ENCODE results near the gene HPS6. TPM values are rescaled to one million over a fixed set of nuclear protein-coding genes. Genes with fewer than 3 reads are reported as not detected.

The HPS6 gene
- total RNA-seq: 33.4 and 34.4 TPM in 2 replicates

GRCh38 chr10:102064868-102065560 is at the start of gene HPS6:
TSS of gene HPS6 (plus strand) at chr10:102065349. CDS start at chr10:102065475, 126 bp downstream.
- peak within 1 kb of the TSS; percentile 77 for H3K4me3 ChIP-seq (ENCODE audit: low read depth, low read length)
- H3K27me3 ChIP-seq (ENCODE audit: control insufficient read depth, insufficient read depth, low read length): no peaks in the 10 kb centered on the region
- DNase-seq (ENCODE audit: low read depth): peak; percentile 85
- no peak for TF ChIP-seq CTCF (IDR thresholded peaks at IDR 0.05; ENCODE audit: insufficient read depth, low read length, severe bottlenecking)
- H3K36me3 ChIP-seq (ENCODE audit: control insufficient read depth, insufficient read depth, low read length): peaks cover 4% of the 10 kb centered on the region
- FAIRE-seq: no peak

GRCh38 chr10:102016416-102016815 is 48.7 kb upstream of the HPS6 start:
- FAIRE-seq: no peak
- peaks cover 4% of the 10 kb centered on the region for H3K36me3 ChIP-seq (ENCODE audit: control insufficient read depth, insufficient read depth, low read length)
- TF ChIP-seq CTCF (IDR thresholded peaks at IDR 0.05; ENCODE audit: insufficient read depth, low read length, severe bottlenecking): no peak

GRCh38 chr10:102017295-102017694 is 47.9 kb upstream of the HPS6 start:
- no peak for FAIRE-seq
- no peaks in the 10 kb centered on the region for H3K27me3 ChIP-seq (ENCODE audit: control insufficient read depth, insufficient read depth, low read length)
- DNase-seq (ENCODE audit: low read depth): no peak
- TF ChIP-seq CTCF (IDR thresholded peaks at IDR 0.05; ENCODE audit: insufficient read depth, low read length, severe bottlenecking): no peak
- peaks cover 6% of the 10 kb centered on the region for H3K36me3 ChIP-seq (ENCODE audit: control insufficient read depth, insufficient read depth, low read length)
- no peak overlapping the region for H3K4me3 ChIP-seq (ENCODE audit: low read depth, low read length)

More at GRCh38 chr10:102016416-102016815, 48.7 kb upstream of the HPS6 start:
- Histone ChIP-seq H3K4me3 (ENCODE audit: low read depth, low read length) (no peak overlapping the region), H3K27me3 (ENCODE audit: control insufficient read depth, insufficient read depth, low read length) (no peaks in the 10 kb centered on the region)
- DNase-seq (ENCODE audit: low read depth): no peak

- H3K4me3 ChIP-seq (ENCODE audit: low read depth, low read length): no peak overlapping the region
- FAIRE-seq: no peak
- no peak for TF ChIP-seq CTCF (IDR thresholded peaks at IDR 0.05; ENCODE audit: insufficient read depth, low read length, severe bottlenecking)
- no peak for DNase-seq (ENCODE audit: low read depth)
- no peaks in the 10 kb centered on the region for H3K27me3 ChIP-seq (ENCODE audit: control insufficient read depth, insufficient read depth, low read length)
- peaks cover 6% of the 10 kb centered on the region for H3K36me3 ChIP-seq (ENCODE audit: control insufficient read depth, insufficient read depth, low read length)
Measured at GRCh38 chr10:102020938-102021337, 44.2 kb upstream of the HPS6 start.

- no peak for TF ChIP-seq CTCF (IDR thresholded peaks at IDR 0.05; ENCODE audit: insufficient read depth, low read length, severe bottlenecking)
- Histone ChIP-seq H3K4me3 (ENCODE audit: low read depth, low read length) (no peak overlapping the region), H3K27me3 (ENCODE audit: control insufficient read depth, insufficient read depth, low read length) (no peaks in the 10 kb centered on the region), H3K36me3 (ENCODE audit: control insufficient read depth, insufficient read depth, low read length) (peaks cover 2% of the 10 kb centered on the region)
- no peak for DNase-seq (ENCODE audit: low read depth)
- FAIRE-seq: no peak
Measured at GRCh38 chr10:102024799-102025198, 40.4 kb upstream of the HPS6 start.

GRCh38 chr10:102027261-102027660 is 37.9 kb upstream of the HPS6 start:
- no peak overlapping the region for H3K4me3 ChIP-seq (ENCODE audit: low read depth, low read length)
- H3K36me3 ChIP-seq (ENCODE audit: control insufficient read depth, insufficient read depth, low read length): no peaks in the 10 kb centered on the region
- DNase-seq (ENCODE audit: low read depth) (no peak), FAIRE-seq (no peak)
- TF ChIP-seq CTCF (IDR thresholded peaks at IDR 0.05; ENCODE audit: insufficient read depth, low read length, severe bottlenecking): no peak
- no peaks in the 10 kb centered on the region for H3K27me3 ChIP-seq (ENCODE audit: control insufficient read depth, insufficient read depth, low read length)

Data from bronchial epithelial cell (primary cell).